Activated naive CD4-positive, alpha-beta T cell treated with anti-CD3 and anti-CD28 coated beads for 36 hours (primary cell): ENCODE data around the gene CDCA4. TPM values are rescaled to one million over a fixed set of nuclear protein-coding genes. Genes with fewer than 3 reads are reported as not detected.
A peak's percentile ranks its signal among the peaks of the same experiment; 100 is the strongest.

Experiments
- CTCF ChIA-PET: fragments of 350-600 bp; sonication (Branson Sonifier 250); formaldehyde crosslinking; loops from one replicate; lab custom pipeline; 2021; ENCODE audit warnings: antibody characterized with exemption; lab: Charles Lee
- DNase-seq: peaks from one replicate; pipeline ENCODE4 v3.0.0-alpha.2; 2020
- H3K27ac Mint-ChIP-seq: one replicate; pipeline ENCODE4 v1.8.0; 2021; ENCODE audit warnings: mild to moderate bottlenecking, mixed read lengths
- H3K27me3 Mint-ChIP-seq: one replicate; pipeline ENCODE4 v1.8.0; 2021; ENCODE audit warnings: low read depth, mixed read lengths
- H3K36me3 Mint-ChIP-seq: one replicate; pipeline ENCODE4 v1.8.0; 2021; ENCODE audit warnings: low read depth, mixed read lengths
- H3K4me1 Mint-ChIP-seq: one replicate; pipeline ENCODE4 v1.8.0; 2021; ENCODE audit warnings: low read depth, mixed read lengths
- H3K4me3 Mint-ChIP-seq: one replicate; pipeline ENCODE4 v1.8.0; 2021; ENCODE audit warnings: mild to moderate bottlenecking, moderate library complexity, mixed read lengths
- H3K9me3 Mint-ChIP-seq: one replicate; pipeline ENCODE4 v1.8.0; 2021; ENCODE audit warnings: mixed read lengths
- intact Hi-C: fragments of 100-400 bp; cut with micrococcal nuclease; formaldehyde crosslinking; loops from one replicate; pipeline ENCODE4 v1.15.1; 2023
- total RNA-seq, 2 experiments: library from RNA; stranded (reverse); gene quantifications; one replicate each; pipeline ENCODE4 v1.2.3, GENCODE V29; 2021

The CDCA4 gene
- total RNA-seq, 2 experiments from 2014 or later = 59.6 to 60.4 TPM

GRCh38 chr14:105018414-105018813, 2.5 kb downstream of the CDCA4 start:
- intact Hi-C loops = no loop called here
- CTCF ChIA-PET = interaction anchor here (0.7 to 2.8 kb wide), 4 partner anchors 27 to 68 kb away, joined by 3 to 21 read pairs (median 4); partner anchors contain the start of gene GPR132
- Mint-ChIP-seq H3K9me3 (no peaks in the 10 kb centered on the region), H3K4me1 (peaks cover 66% of the 10 kb centered on the region), H3K27me3 (no peaks in the 10 kb centered on the region), H3K4me3 (peak overlapping the region; percentile 90), H3K36me3 (peaks cover 42% of the 10 kb centered on the region), H3K27ac (no peak overlapping the region)
- no peak for DNase-seq

- intact Hi-C loops = no loop called here
- peaks cover 51% of the 10 kb centered on the region for H3K4me1 Mint-ChIP-seq
- peaks cover 50% of the 10 kb centered on the region for H3K36me3 Mint-ChIP-seq
- no peaks in the 10 kb centered on the region for H3K27me3 Mint-ChIP-seq
- H3K4me3 Mint-ChIP-seq = no peak overlapping the region
- H3K27ac Mint-ChIP-seq = no peak overlapping the region
- CTCF ChIA-PET = interaction anchor here (1.2 kb wide), 1 partner anchor 41 kb away, joined by 3 read pairs; no protein-coding TSS in a partner anchor
- DNase-seq = no peak
- H3K9me3 Mint-ChIP-seq = no peaks in the 10 kb centered on the region
These were observed 5.0 kb downstream of the CDCA4 start for GRCh38 chr14:105015905-105016304.

DNA sequence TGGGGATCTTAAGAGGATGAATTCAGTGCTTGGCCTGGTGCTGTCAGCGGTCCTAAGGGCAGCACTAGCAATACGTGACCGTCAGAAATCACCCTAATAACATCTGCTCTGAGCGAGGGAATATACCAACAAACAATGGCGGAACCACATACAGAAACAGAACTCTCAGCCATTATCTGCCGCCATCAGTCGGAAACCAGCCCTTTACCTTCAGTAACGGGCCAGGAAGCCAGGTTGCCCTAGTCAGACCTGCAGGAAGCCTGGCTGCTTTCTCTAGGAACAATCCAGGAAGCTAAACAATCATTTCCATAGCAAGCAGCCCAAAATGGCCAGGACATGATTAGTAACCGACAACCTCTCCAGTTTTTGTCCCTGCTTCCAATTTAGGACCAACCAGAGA, 5.6 kb downstream of the CDCA4 start:
- Mint-ChIP-seq H3K27ac (no peak overlapping the region), H3K4me3 (no peak overlapping the region), H3K27me3 (no peaks in the 10 kb centered on the region), H3K9me3 (no peaks in the 10 kb centered on the region), H3K4me1 (peaks cover 50% of the 10 kb centered on the region), H3K36me3 (peaks cover 52% of the 10 kb centered on the region)
- intact Hi-C loops = no loop called here
- CTCF ChIA-PET = interaction anchor here (1.2 to 1.3 kb wide), 2 partner anchors 39 to 40 kb away, joined by 3 to 4 read pairs; no protein-coding TSS in a partner anchor
- DNase-seq = no peak

DNA sequence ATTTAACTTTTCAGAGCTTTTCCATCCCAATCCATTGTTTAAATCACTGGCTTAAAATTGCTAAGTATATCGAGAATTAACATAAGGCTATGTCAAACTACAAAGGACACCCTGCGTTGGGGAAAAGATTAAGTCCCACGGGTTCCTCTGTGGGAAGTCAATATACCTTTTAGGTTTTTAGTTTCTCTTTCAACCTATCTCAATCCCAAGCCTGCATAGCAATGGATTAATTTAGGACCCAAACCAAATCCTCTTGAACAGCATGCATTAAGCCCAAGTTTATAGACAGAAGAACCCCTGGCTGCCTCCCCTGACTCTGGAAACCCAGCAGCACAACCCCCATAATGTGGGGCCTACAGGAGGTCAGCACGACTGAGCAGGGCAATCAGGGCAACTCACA, 6.3 kb downstream of the CDCA4 start:
- CTCF ChIA-PET = interaction anchor here (1.3 kb wide), 1 partner anchor 38 kb away, joined by 4 read pairs; no protein-coding TSS in a partner anchor
- intact Hi-C loops = loop anchor here (5.0 kb wide), 1 partner anchor 33 kb away; no protein-coding TSS in a partner anchor
- Mint-ChIP-seq H3K4me3 (no peak overlapping the region), H3K27me3 (no peaks in the 10 kb centered on the region), H3K36me3 (peaks cover 49% of the 10 kb centered on the region), H3K4me1 (peaks cover 46% of the 10 kb centered on the region), H3K9me3 (no peaks in the 10 kb centered on the region), H3K27ac (no peak overlapping the region)
- DNase-seq = no peak

- DNase-seq = no peak
- no peak overlapping the region for H3K4me3 Mint-ChIP-seq
- intact Hi-C loops = loop anchor here (5.0 kb wide), 1 partner anchor 33 kb away; no protein-coding TSS in a partner anchor
- CTCF ChIA-PET = interaction anchor here (1.3 kb wide), 1 partner anchor 37 kb away, joined by 4 read pairs; no protein-coding TSS in a partner anchor
- no peaks in the 10 kb centered on the region for H3K9me3 Mint-ChIP-seq
- H3K27ac Mint-ChIP-seq = no peak overlapping the region
- peaks cover 40% of the 10 kb centered on the region for H3K4me1 Mint-ChIP-seq
- peaks cover 47% of the 10 kb centered on the region for H3K36me3 Mint-ChIP-seq
- no peaks in the 10 kb centered on the region for H3K27me3 Mint-ChIP-seq
These were observed 6.9 kb downstream of the CDCA4 start for GRCh38 chr14:105014032-105014431.

GRCh38 chr14:105013150-105013785, 7.6 kb downstream of the CDCA4 start:
- Mint-ChIP-seq H3K9me3 (no peaks in the 10 kb centered on the region), H3K27ac (no peak overlapping the region), H3K36me3 (peaks cover 41% of the 10 kb centered on the region), H3K27me3 (no peaks in the 10 kb centered on the region), H3K4me3 (no peak overlapping the region), H3K4me1 (peaks cover 33% of the 10 kb centered on the region)
- CTCF ChIA-PET = no interaction called here
- DNase-seq = no peak
- intact Hi-C loops = loop anchor here (5.0 kb wide), 1 partner anchor 34 kb away; no protein-coding TSS in a partner anchor

DNA sequence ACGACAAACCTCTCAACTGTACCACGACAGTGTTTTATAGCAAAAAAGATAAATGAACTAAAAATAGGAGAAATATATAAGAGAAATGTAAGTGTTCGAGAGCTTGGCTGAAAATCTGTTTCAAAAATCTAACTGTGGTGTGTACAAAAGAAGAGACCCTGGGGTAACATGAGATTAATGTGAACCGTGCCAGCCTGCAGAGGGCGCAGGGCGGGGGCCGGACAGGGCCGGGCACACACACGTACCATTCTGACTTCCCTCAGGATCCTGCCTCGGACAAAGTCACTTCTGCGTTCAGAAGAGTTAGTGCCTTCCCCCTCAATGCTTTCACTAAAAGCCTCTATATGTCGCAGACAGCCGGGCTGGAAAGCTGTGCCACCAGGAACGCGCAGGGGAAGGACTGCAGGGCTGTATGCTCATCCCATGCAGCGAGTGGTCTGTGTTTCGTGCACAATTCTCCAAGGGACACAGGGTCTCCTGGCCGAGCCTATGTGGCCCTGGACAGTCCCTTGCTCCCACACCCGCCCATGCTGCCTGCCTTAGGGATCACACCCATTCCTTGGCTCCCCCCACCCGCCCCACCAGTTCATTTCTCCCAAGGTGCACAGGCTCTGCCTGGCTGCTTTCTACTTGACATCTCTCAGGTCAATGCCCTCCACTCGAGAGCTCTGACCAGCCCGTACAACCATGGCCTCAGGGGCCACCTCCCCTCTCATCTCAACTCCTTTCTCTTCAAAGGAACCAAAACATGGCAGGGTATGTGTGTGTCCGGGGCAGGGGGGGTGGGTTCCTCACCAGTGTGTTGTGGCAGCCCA, 8.5 kb downstream of the CDCA4 start:
- H3K9me3 Mint-ChIP-seq = no peaks in the 10 kb centered on the region
- no peak overlapping the region for H3K27ac Mint-ChIP-seq
- H3K27me3 Mint-ChIP-seq = no peaks in the 10 kb centered on the region
- H3K4me1 Mint-ChIP-seq = peaks cover 26% of the 10 kb centered on the region
- H3K4me3 Mint-ChIP-seq = no peak overlapping the region
- intact Hi-C loops = loop anchor here (5.0 kb wide), 1 partner anchor 35 kb away; no protein-coding TSS in a partner anchor
- DNase-seq = no peak
- CTCF ChIA-PET = interaction anchor here (0.7 kb wide), 1 partner anchor 19 kb away, joined by 4 read pairs; no protein-coding TSS in a partner anchor
- H3K36me3 Mint-ChIP-seq = peaks cover 37% of the 10 kb centered on the region

DNA sequence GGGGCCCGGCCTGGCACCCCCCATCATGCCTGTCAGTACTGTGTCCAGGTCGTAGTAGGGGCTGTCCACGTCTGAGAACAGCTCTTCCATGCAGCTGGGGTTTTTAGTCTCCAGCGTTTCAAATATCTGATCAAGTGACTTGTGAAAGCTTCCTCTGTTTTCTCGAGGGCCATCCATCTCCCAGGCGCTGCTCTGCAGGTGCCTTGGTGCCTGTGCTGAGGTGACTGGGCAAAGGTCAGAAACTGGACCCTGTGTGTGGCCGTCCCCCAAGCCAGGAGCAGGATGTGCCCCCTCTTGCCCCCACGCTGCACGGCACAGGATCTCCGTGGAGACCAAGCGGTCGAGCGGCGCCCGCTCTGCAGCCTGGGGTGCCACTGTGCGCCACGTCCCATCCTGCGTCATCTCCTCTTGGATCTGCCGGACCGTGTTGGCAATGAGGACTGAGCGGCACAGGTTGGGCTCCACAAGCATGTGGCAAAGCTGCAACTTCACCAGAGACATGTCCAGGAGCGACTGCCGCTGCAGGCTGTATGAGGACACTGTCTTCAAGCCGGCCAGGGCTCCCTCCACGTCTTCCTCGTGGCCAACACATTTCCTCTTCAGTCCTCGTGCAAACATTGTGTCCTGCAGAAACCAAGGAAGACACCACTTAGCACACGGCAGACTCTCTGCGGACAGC, 9.4 kb downstream of the CDCA4 start:
- CTCF ChIA-PET = interaction anchor here (0.7 to 1.2 kb wide), 3 partner anchors 18 to 59 kb away, joined by 3 to 4 read pairs (median 4); no protein-coding TSS in a partner anchor
- intact Hi-C loops = loop anchor here (5.0 kb wide), 1 partner anchor 36 kb away; no protein-coding TSS in a partner anchor
- Mint-ChIP-seq H3K4me1 (peaks cover 20% of the 10 kb centered on the region), H3K27me3 (no peaks in the 10 kb centered on the region), H3K36me3 (peaks cover 30% of the 10 kb centered on the region), H3K9me3 (no peaks in the 10 kb centered on the region), H3K4me3 (no peak overlapping the region), H3K27ac (no peak overlapping the region)
- no peak for DNase-seq

- no peak overlapping the region for H3K27ac Mint-ChIP-seq
- CTCF ChIA-PET = interaction anchor here (0.9 to 1.2 kb wide), 2 partner anchors 35 to 60 kb away, joined by 3 to 4 read pairs; no protein-coding TSS in a partner anchor
- H3K27me3 Mint-ChIP-seq = no peaks in the 10 kb centered on the region
- H3K4me1 Mint-ChIP-seq = peaks cover 15% of the 10 kb centered on the region
- intact Hi-C loops = loop anchor here (5.0 kb wide), 1 partner anchor 36 kb away; no protein-coding TSS in a partner anchor
- peaks cover 25% of the 10 kb centered on the region for H3K36me3 Mint-ChIP-seq
- H3K4me3 Mint-ChIP-seq = no peak overlapping the region
- DNase-seq = no peak
- H3K9me3 Mint-ChIP-seq = no peaks in the 10 kb centered on the region
These were observed 10.0 kb downstream of the CDCA4 start for GRCh38 chr14:105010891-105011291.

DNA sequence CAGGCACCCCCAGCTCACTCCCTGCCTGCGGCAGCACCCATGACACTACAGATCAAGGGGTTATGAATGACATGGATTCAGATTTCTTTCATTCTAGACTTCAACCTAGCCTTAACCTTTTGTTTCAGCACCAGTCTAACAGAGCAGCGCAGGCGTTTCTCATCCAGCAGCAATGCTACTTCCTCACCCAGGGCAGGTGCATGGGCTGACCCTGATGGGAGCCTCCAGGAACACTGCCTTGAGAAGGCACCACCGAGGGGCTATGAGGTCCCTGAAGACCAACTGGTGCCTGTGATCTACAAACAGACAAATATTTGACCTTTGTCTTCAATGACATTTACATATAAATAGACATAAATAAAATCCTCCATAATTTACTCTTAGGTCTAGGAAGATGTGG, 10.8 kb downstream of the CDCA4 start:
- intact Hi-C loops = loop anchor here (5.0 kb wide), 1 partner anchor 37 kb away; no protein-coding TSS in a partner anchor
- H3K27ac Mint-ChIP-seq = no peak overlapping the region
- H3K27me3 Mint-ChIP-seq = no peaks in the 10 kb centered on the region
- H3K9me3 Mint-ChIP-seq = no peaks in the 10 kb centered on the region
- H3K4me1 Mint-ChIP-seq = peaks cover 8% of the 10 kb centered on the region
- H3K4me3 Mint-ChIP-seq = no peak overlapping the region
- peaks cover 22% of the 10 kb centered on the region for H3K36me3 Mint-ChIP-seq
- CTCF ChIA-PET = no interaction called here
- no peak for DNase-seq

GRCh38 chr14:105007593-105008264, 13.2 kb downstream of the CDCA4 start:
- Mint-ChIP-seq H3K27ac (no peak overlapping the region), H3K9me3 (no peaks in the 10 kb centered on the region), H3K4me1 (no peaks in the 10 kb centered on the region), H3K4me3 (no peak overlapping the region), H3K27me3 (no peaks in the 10 kb centered on the region), H3K36me3 (peaks cover 24% of the 10 kb centered on the region)
- CTCF ChIA-PET = no interaction called here
- intact Hi-C loops = no loop called here
- no peak for DNase-seq
